Keratinocyte (primary cell): ENCODE measurements around the gene KIDINS220. TPM values are rescaled to one million over a fixed set of nuclear protein-coding genes. Genes with fewer than 3 reads are reported as not detected.

Source experiments
- DNase-seq: peaks from one replicate; pipeline ENCODE4 v3.0.0-alpha.2; 2011; ENCODE audit warnings: low read depth, missing footprints, low spot score
- FAIRE-seq: peaks from 2 replicates; lab custom pipeline; 2011; peaks lifted over from hg19 to GRCh38; lab: Jason Lieb, UNC
- H2AFZ ChIP-seq: 2 replicates; pipeline ENCODE4 v1.6.0; 2012; ENCODE audit warnings: low read length, control low read depth, inconsistent platforms; ENCODE audit not compliant: control insufficient read depth
- H3K27ac ChIP-seq: 2 replicates; pipeline ENCODE4 v1.5.1; 2011; ENCODE audit warnings: low read length; ENCODE audit not compliant: control insufficient read depth, insufficient read depth
- H3K27me3 ChIP-seq: 3 replicates; pipeline ENCODE4 v1.6.0; 2011; ENCODE audit warnings: low read length; ENCODE audit not compliant: control insufficient read depth, insufficient read depth; ENCODE audit errors: extremely low read depth
- H3K36me3 ChIP-seq, 2 experiments: 2 replicates in 1 of 2; 3 replicates in 1 of 2; pipeline ENCODE4 v1.5.1; 2011; ENCODE audit warnings: low read length in 2 of 2, mild to moderate bottlenecking in 1 of 2; ENCODE audit not compliant: control insufficient read depth in 2 of 2, insufficient read depth in 2 of 2; ENCODE audit errors: extremely low read depth in 1 of 2
- H3K4me1 ChIP-seq: 3 replicates; pipeline ENCODE4 v1.5.1; 2011; ENCODE audit warnings: low read length; ENCODE audit not compliant: control insufficient read depth, insufficient read depth; ENCODE audit errors: extremely low read depth
- H3K4me2 ChIP-seq: 3 replicates; pipeline ENCODE4 v1.6.0; 2011; ENCODE audit warnings: low read depth, low read length; ENCODE audit not compliant: control insufficient read depth, insufficient read depth; ENCODE audit errors: extremely low read depth
- H3K4me3 ChIP-seq, 3 experiments: fragments of 200-600 bp in 1 of 3; sonication (generic) in 1 of 3; 2 replicates in 2 of 3; 3 replicates in 1 of 3; pipeline ENCODE4 v1.5.1; 2011 to 2016; ENCODE audit warnings: low read length in 3 of 3, mild to moderate bottlenecking in 3 of 3, control low read depth in 2 of 3, inconsistent platforms in 1 of 3, low read depth in 1 of 3, mixed read lengths in 1 of 3, mixed run types in 1 of 3, moderate library complexity in 1 of 3; ENCODE audit not compliant: control insufficient read depth in 2 of 3, insufficient read depth in 2 of 3; ENCODE audit errors: extremely low read depth in 1 of 3
- H3K79me2 ChIP-seq: 2 replicates; pipeline ENCODE4 v1.6.0; 2012; ENCODE audit warnings: low read length; ENCODE audit not compliant: control insufficient read depth, insufficient read depth
- H3K9ac ChIP-seq: 3 replicates; pipeline ENCODE4 v1.6.0; 2011; ENCODE audit warnings: low read length; ENCODE audit not compliant: control insufficient read depth, insufficient read depth; ENCODE audit errors: extremely low read depth
- H3K9me1 ChIP-seq: 3 replicates; pipeline ENCODE4 v1.6.0; 2011; ENCODE audit warnings: low read length; ENCODE audit not compliant: control insufficient read depth, insufficient read depth; ENCODE audit errors: extremely low read depth
- H3K9me3 ChIP-seq: 2 replicates; pipeline ENCODE4 v1.5.1; 2012; ENCODE audit warnings: low read depth, low read length; ENCODE audit not compliant: control insufficient read depth
- H4K20me1 ChIP-seq: 3 replicates; pipeline ENCODE4 v1.6.0; 2011; ENCODE audit warnings: low read length; ENCODE audit not compliant: control insufficient read depth, insufficient read depth; ENCODE audit errors: extremely low read depth
- EZH2 ChIP-seq: IDR thresholded peaks from one replicate; pipeline ENCODE4 v1.6.1; 2012; ENCODE audit warnings: inconsistent platforms, mild to moderate bottlenecking, low read length, moderate library complexity
- dilution Hi-C: fragments of 300-500 bp; cut with MboI; formaldehyde crosslinking; loops from one replicate; pipeline ENCODE4 v1.7.0; 2020; ENCODE audit warnings: low sequenced_read_pairs; ENCODE audit not compliant: extremely low pct_ligation_motif_present
- polyA plus RNA-seq, 5 experiments: library from polyadenylated mRNA; depleted of rRNA in 3 of 5; stranded (reverse) in 3 of 5; stranded (forward) in 1 of 5; unstranded in 1 of 5; fragments of >200 nt; gene quantifications; 1 replicate in 1 of 5; 2 replicates in 3 of 5; 3 replicates in 1 of 5; pipeline versions ENCODE4 v1.2.1 to v1.2.3, GENCODE V29; 2011 to 2012; ENCODE audit warnings: missing spikeins in 2 of 5, low read depth in 1 of 5, low replicate concordance in 1 of 5
- TF ChIP-seq, protein P1 (sequence below), 3 experiments: IDR thresholded peaks in 1 of 3; conservative IDR thresholded peaks in 1 of 3; optimal IDR thresholded peaks in 1 of 3; 2 replicates in 2 of 3; 3 replicates in 1 of 3; pipeline versions ENCODE3 to v1.5.1; 2011; ENCODE audit warnings: low read length in 3 of 3, mild to moderate bottlenecking in 3 of 3, moderate library complexity in 2 of 3, control low read depth in 1 of 3, inconsistent platforms in 1 of 3; ENCODE audit not compliant: insufficient read depth in 2 of 3; ENCODE audit errors: extremely low read depth in 1 of 3

KIDINS220 gene
- polyA plus RNA-seq, 1 donor (not counting 4 experiments of a cell fraction or from before 2014, with no cell fraction given) = 28.8 TPM

DNA sequence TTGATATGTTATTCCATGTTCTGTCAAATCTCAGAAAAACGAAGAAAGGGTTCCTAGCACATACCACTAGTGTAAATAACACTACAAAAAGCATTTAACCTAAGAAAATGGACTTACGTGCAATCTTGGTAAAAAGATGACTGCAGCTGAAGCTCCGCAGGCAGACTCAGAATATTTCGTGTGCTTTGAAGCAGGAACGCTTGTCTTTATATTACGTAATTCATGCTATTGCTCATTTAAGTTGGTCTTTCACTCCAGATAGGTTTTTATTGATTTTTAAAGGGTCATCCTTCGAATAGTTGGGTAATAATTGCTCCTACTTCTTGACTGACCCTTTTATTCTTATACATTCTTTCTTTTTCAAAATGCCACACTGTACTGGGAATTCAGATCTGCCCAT is 111.6 kb downstream of the KIDINS220 start:
- H3K36me3 ChIP-seq = peaks cover 0 to 5% of the 10 kb centered on the region in 2 experiments
- no peak overlapping the region for H3K4me3 ChIP-seq
- H3K4me1 ChIP-seq = no peaks in the 10 kb centered on the region
- TF ChIP-seq, protein P1, sequence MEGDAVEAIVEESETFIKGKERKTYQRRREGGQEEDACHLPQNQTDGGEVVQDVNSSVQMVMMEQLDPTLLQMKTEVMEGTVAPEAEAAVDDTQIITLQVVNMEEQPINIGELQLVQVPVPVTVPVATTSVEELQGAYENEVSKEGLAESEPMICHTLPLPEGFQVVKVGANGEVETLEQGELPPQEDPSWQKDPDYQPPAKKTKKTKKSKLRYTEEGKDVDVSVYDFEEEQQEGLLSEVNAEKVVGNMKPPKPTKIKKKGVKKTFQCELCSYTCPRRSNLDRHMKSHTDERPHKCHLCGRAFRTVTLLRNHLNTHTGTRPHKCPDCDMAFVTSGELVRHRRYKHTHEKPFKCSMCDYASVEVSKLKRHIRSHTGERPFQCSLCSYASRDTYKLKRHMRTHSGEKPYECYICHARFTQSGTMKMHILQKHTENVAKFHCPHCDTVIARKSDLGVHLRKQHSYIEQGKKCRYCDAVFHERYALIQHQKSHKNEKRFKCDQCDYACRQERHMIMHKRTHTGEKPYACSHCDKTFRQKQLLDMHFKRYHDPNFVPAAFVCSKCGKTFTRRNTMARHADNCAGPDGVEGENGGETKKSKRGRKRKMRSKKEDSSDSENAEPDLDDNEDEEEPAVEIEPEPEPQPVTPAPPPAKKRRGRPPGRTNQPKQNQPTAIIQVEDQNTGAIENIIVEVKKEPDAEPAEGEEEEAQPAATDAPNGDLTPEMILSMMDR (optimal IDR thresholded peaks at IDR 0.05 in 1 of 3, IDR thresholded peaks at IDR 0.05 in 1 of 3, conservative IDR thresholded peaks at IDR 0.05 in 1 of 3; ENCODE audit: extremely low read depth in 1 of 3, insufficient read depth in 2 of 3, low read length in 3 of 3) = no peak
- TF ChIP-seq EZH2 = no peak
- no peaks in the 10 kb centered on the region for H3K79me2 ChIP-seq
- no peak for DNase-seq
- no peak overlapping the region for H2AFZ ChIP-seq
- H3K27me3 ChIP-seq = no peaks in the 10 kb centered on the region
- H3K9me3 ChIP-seq = no peaks in the 10 kb centered on the region
- no peak overlapping the region for H3K9ac ChIP-seq
- H4K20me1 ChIP-seq = no peaks in the 10 kb centered on the region
- no peak for FAIRE-seq
- H3K27ac ChIP-seq = no peak overlapping the region
- H3K9me1 ChIP-seq = no peaks in the 10 kb centered on the region
- dilution Hi-C loops = no loop called here
- no peak overlapping the region for H3K4me2 ChIP-seq

GRCh38 chr2:8722986-8723385 is 114.4 kb downstream of the KIDINS220 start:
- Histone ChIP-seq H3K9ac (no peak overlapping the region), H3K4me3 (no peak overlapping the region), H3K4me2 (no peak overlapping the region), H4K20me1 (no peaks in the 10 kb centered on the region), H3K9me3 (no peaks in the 10 kb centered on the region), H3K27me3 (no peaks in the 10 kb centered on the region), H3K4me1 (no peaks in the 10 kb centered on the region), H3K27ac (no peak overlapping the region), H3K9me1 (no peaks in the 10 kb centered on the region), H3K79me2 (no peaks in the 10 kb centered on the region), H3K36me3 (no peaks in the 10 kb centered on the region), H2AFZ (no peak overlapping the region)
- FAIRE-seq (no peak), DNase-seq (no peak)
- dilution Hi-C loops = no loop called here
- TF ChIP-seq EZH2 = no peak
- TF ChIP-seq, protein P1 (optimal IDR thresholded peaks at IDR 0.05 in 1 of 3, IDR thresholded peaks at IDR 0.05 in 1 of 3, conservative IDR thresholded peaks at IDR 0.05 in 1 of 3; ENCODE audit: extremely low read depth in 1 of 3, insufficient read depth in 2 of 3, low read length in 3 of 3) = no peak
